ENCODE measurements around the gene SPIN1.
"Not testable (repeated sequence)": the region's sequence is repeated elsewhere in the genome, so short reads cannot be mapped to it uniquely, and the experiment has no call there.

- TF ChIP-seq, protein P1, sequence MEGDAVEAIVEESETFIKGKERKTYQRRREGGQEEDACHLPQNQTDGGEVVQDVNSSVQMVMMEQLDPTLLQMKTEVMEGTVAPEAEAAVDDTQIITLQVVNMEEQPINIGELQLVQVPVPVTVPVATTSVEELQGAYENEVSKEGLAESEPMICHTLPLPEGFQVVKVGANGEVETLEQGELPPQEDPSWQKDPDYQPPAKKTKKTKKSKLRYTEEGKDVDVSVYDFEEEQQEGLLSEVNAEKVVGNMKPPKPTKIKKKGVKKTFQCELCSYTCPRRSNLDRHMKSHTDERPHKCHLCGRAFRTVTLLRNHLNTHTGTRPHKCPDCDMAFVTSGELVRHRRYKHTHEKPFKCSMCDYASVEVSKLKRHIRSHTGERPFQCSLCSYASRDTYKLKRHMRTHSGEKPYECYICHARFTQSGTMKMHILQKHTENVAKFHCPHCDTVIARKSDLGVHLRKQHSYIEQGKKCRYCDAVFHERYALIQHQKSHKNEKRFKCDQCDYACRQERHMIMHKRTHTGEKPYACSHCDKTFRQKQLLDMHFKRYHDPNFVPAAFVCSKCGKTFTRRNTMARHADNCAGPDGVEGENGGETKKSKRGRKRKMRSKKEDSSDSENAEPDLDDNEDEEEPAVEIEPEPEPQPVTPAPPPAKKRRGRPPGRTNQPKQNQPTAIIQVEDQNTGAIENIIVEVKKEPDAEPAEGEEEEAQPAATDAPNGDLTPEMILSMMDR (conservative IDR thresholded peaks at IDR 0.05; ENCODE audit: low read depth in 2 of 2) = not testable (repeated sequence)
- TF ChIP-seq JUNB (IDR thresholded peaks at IDR 0.05; ENCODE audit: unreplicated experiment); REST (IDR thresholded peaks at IDR 0.05; ENCODE audit: unreplicated experiment); POLR2AphosphoS5 (IDR thresholded peaks at IDR 0.05; ENCODE audit: low read depth); EZH2 (IDR thresholded peaks at IDR 0.05; ENCODE audit: low read depth, unreplicated experiment); EZH2phosphoT487 (IDR thresholded peaks at IDR 0.05; ENCODE audit: unreplicated experiment); ZNF331 (CRISPR knock-in tag; IDR thresholded peaks at IDR 0.05; ENCODE audit: low read depth); CREB1 (CRISPR knock-in tag; IDR thresholded peaks at IDR 0.05; ENCODE audit: low read depth); ZNF114 (CRISPR knock-in tag; IDR thresholded peaks at IDR 0.05); STAT1 (IDR thresholded peaks at IDR 0.05; ENCODE audit: unreplicated experiment): not testable (repeated sequence)
- TF ChIP-seq, protein P2, sequence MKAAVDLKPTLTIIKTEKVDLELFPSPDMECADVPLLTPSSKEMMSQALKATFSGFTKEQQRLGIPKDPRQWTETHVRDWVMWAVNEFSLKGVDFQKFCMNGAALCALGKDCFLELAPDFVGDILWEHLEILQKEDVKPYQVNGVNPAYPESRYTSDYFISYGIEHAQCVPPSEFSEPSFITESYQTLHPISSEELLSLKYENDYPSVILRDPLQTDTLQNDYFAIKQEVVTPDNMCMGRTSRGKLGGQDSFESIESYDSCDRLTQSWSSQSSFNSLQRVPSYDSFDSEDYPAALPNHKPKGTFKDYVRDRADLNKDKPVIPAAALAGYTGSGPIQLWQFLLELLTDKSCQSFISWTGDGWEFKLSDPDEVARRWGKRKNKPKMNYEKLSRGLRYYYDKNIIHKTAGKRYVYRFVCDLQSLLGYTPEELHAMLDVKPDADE (IDR thresholded peaks at IDR 0.05) = not testable (repeated sequence)
Measured at GRCh38 chr9:88357250-88357649, 31.0 kb upstream of the SPIN1 start.
